Stimulated activated CD4-positive, alpha-beta T cell treated with anti-CD3 and anti-CD28 coated beads, TNF-alpha, amount 100 ng/mL, for 24 hours (primary cell): ENCODE measurements around the gene VWA1.
"Not testable (repeated sequence)": the region's sequence is repeated elsewhere in the genome, so short reads cannot be mapped to it uniquely, and the experiment has no call there.

ENCODE experiments used
- DNase-seq, 3 experiments: peaks; one replicate each; pipeline ENCODE4 v3.0.0-alpha.2; 2020; ENCODE audit warnings: low read depth in 3 of 3

Gene VWA1

DNA sequence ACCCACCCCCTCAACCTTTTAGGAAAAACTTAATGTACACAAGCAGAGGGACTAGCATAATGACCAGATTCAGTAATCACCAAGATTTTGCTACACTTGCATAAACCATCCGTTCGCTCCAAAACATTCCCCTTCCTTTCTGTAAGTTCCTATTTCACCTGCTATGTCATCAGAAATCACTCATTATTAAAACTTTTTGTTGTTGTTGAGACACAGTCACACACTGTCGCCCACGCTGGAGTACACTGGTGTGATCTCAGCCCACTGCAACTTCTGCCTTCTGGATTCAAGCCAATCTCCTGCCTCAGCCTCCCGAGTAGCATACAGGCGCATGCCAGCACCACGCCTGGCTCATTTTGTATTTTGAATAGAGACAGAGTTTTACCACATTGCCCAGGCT is 31.8 kb upstream of the VWA1 start:
- no peak for DNase-seq

- DNase-seq: no peak
Observed at GRCh38 chr1:1406101-1406820, 29.2 kb upstream of the VWA1 start.

DNA sequence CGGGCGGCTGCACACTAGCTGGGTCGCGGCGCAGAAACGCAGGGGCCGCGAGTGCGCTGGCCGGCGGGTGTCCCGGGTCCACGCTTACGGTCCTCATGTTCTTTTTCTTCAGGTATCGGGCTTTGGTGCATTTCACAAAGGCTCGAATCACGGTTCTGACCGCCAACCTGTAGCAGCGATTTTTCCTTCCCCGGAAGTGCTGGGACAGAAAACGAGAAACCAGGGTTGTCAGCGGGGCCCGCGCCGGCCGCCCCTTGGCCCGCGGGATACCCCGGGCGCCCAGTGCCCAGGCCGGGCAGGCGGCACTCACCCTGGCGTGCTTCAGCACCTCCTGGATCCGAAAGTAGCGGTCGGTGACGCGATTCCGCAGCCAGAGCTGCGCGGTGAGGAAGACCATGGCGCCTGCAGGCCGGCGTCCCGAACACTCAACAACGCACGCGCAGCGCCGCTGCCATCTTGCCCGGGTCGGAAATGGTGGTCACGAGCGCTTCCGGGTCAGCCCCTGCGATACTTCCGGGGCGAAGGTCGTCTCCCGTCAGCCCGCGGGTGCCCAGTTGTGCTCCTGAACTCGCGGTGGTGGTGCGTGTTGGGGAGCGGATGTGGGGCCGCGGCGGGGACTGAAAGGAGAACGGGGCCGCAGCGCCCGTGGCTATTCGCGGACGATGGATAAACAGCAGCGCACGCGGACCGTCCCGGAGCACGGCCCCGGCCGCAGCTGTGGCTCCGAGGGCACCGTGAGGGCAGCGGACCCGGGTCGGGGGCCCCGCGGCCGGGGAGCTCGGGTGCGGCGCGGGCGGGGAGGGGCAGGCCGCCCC is 28.5 kb upstream of the VWA1 start, which contains the start of gene MRPL20:
Gene MRPL20, minus strand, starts transcription at position 473 of the 815 bp plus-strand sequence. Its CDS starts 76 bp downstream, at position 397.
- DNase-seq: peak; percentile 93 to 95 (median 93)

DNA sequence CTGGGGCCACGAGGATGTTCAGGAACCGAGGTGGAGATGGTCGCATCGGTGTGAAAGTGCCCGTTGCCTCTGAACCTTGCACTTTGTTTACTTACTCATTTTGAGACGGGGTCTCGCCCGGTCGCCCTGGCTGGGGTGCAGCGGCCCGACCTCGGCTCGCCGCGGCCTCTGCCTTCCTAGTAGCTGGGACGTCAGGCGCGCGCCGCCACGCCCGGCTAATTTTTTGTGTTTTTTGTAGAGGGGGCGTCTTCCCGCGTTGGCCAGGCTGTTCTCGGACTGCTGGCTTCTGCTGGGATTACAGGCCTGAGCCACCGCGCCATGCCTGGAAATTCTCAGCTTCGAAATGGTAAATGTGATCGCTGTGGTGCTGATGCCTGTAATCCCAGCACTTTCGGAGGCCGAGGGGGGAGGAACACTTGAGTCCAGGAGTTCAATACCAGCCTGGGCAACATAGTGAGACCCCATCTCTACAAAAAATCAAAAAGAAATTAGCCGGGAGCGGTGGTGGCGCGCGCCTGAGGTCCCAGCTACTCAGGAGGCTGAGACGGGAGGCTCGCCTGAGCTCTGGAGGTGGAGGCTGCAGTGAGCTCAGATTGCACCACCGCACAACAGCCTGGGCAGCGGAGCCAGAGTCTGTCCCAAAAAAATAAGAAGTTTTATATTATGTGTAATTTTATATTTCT is 27.7 kb upstream of the VWA1 start:
- DNase-seq: no peak

DNA sequence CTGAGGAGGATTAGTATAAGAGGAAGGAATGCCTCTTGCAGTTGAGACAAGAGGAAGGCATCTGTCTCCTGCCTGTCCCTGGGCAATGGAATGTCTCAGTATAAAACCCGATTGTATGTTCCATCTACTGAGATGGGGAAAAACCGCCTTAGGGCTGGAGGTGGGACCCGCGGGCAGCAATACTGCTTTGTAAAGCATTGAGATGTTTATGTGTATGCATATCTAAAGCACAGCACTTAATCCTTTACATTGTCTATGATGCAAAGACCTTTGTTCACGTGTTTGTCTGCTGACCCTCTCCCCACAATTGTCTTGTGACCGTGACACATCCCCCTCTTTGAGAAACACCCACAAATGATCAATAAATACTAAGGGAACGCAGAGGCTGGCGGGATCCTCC is 25.3 kb upstream of the VWA1 start:
- not testable (repeated sequence) for DNase-seq

DNA sequence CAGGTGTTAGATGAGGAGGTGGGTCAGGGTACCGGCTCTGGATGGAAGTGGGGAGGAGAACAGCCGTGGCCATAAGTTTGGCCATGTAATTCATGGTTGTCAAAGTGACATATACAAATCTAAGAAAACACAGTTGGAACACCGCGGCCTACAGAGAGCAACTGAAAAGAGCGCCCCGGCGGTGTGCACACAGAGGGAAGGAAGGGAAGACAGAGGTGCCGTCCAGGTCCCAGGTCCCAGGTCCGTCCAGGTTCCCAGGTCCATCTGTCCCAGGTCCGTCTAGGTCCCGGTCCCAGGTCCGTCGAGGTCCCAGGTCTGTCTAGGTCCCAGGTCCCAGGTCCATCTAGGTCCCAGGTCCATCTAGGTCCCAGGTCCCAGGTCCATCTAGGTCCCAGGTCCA is 23.9 kb upstream of the VWA1 start:
- no peak for DNase-seq

DNA sequence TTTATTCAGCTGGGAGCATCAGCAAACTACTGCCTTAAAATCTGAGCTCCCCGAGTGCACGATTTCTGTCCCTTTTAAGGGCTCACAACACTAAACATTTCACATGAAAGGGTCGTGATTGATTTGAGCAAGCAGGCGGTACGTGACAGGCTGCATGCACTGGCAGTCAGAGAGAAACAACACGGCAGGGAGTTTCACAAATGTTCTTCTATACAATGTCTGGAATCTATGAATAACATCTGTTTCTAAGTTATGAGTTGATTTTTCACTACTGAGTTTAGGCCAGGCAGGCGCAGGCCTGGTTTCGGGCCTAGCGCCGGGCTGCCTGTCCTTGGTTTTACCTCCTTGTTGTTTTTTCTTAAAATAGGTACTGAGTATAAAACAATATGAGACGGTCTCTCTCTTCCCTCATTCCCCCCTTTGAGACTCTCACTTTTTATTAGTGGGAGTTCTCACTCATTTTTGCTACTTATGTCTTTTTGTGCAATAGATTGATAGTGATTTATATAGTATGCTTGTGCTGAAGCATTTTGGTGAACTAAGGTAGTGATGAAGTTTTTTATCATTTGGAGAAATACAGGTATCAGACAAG is 23.1 kb upstream of the VWA1 start:
- not testable (repeated sequence) for DNase-seq

DNA sequence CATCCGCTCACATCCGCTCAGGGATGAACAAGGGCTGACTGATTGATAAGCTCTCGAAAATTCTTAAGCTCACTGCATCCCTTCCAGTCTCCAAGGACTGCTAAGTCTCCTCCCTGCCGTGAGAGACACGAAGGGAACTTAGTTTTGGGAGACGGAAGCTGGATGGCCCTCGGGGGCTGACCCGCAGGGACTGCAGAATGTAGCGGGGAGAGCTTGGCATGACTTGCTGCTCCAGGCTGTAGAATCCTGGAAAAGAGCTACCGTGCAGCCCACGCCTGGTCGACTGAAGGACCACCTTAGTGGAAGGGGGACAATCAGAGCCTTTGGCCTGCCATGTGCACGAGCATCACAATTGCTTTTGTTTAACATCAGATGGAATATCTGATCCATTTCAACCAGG is 19.7 kb upstream of the VWA1 start:
- no peak for DNase-seq

DNA sequence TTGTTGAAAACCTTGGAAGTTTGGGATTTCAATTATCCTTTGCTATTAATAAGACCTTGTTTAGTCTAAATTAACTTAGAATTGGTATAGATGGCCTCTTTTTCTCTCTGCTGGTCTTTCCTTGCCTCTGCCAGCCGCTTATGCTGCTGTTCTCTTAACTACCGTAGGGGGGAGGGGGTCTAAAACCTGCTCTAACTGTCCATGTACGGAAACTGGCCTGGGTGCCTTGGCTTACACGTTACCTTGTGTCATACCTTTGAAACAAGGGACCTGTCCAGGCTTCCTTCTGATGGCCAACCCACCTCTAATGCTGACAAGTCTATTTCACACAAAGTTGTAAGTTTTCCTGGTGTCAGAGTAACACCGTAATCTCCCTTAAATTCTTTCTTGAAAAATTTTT is 18.1 kb upstream of the VWA1 start:
- not testable (repeated sequence) for DNase-seq

GRCh38 chr1:1417825-1418463 is 17.5 kb upstream of the VWA1 start:
- not testable (repeated sequence) for DNase-seq

GRCh38 chr1:1418464-1419362 is 16.8 kb upstream of the VWA1 start:
- DNase-seq: no peak

- DNase-seq: no peak
Observed at GRCh38 chr1:1419363-1419812, 16.1 kb upstream of the VWA1 start.

DNA sequence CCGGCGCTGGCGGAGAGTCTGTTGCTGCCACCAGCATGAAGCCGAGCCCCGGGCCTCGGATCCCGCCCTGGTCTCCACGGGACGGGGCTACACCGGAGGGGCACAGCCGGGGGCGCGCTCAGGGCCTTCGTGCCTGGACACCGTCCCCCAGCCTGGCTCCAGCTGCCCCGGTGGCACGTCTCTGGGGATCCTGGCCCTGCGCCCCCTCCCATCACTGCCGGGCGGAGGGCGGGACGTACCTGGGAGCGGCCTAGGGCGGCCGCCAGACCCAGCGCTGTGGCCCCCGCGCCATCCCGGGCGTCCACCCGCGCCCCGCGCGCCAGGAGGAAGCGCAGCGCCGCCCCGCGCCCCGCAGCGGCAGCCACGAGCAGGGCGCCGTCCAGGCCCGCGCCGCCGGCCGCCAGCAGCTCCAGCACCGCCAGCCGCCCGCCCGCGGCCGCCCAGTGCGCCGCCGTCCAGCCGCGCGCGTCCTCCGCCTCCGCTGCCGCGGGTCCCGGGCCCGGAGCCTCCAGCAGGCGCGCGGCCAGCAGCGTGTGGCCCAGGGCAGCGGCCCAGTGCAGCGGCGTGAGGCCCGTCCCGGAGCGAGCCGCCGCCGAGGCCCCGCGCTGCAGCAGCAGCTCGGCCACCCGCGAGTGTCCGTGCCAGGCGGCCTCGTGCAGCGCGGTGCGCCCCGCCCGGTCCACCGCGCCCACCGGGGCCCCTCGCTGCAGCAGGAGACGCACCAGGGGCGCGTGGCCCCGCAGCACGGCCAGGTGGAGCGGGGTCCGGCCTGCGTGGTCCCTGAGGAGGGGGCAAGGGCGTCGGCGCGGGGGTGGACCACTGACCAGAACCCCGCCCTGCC is 15.5 kb upstream of the VWA1 start:
- no peak for DNase-seq

DNA sequence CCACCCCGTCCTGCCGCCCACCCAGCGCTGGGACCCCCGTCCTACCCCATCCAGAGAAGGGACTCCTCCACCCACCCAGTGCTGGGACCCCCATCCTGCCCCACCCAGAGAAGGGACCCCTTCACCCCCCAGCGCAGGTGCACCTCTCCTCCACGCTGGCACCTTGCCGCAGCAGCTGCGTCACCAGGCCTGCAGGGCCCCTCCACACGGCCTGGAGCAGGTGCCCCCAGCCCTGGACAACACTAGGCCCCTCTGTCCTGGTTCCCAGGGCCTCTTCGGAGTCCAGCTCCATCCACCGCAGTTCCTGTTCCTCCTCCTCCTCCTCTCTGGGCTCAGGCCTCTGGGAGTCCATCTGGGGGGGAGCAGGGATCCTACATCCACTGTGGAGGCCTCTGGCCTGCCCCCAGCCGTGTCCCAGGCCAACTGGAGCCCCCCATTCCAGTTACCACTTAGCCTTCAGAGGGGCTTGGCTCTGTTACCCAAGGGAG is 14.8 kb upstream of the VWA1 start:
- DNase-seq: no peak

DNA sequence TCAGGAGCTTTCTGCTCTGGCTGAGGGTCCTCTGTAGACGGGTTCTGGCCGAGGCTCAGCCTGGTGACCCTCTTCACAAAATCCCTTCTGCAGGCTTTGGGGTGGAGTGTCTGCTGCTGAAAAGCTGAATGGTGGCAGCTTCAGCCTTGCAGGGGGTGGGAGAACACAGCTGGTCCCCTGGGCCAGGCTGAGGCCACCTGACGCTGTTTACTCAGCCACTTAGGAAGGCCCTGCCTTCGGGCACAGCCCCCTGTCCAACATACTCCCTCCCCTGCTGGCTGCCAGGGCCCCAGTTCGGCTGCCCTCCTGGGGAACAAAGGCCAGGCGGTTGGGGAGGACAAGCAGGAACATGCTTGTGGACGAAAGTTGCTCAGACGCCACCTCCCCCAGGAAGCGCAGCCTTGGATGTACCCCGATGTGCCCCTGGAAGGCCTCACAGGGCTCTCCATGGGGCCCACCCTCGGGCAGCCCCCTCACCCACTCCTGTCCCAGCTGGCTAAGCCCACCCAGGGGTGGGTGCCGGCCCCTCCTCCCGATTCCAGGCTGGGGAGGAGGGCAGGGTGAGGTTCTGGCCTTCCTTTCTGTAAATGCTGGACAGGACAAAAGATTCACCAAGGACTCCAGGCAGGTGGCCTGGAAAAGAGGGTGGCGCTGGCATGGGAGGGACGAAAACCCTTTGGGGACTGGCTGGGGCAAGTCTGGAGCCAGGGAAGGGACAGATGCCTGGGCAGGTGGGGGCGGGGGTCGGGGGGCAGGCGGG is 14.2 kb upstream of the VWA1 start, which contains the start of gene ANKRD65:
Gene ANKRD65, minus strand, starts transcription at position 130 of the 760 bp plus-strand sequence. CDS start 271 bp downstream, outside the sequence.
- no peak for DNase-seq

- DNase-seq: no peak
Observed at GRCh38 chr1:1421907-1422464, 13.5 kb upstream of the VWA1 start.

DNA sequence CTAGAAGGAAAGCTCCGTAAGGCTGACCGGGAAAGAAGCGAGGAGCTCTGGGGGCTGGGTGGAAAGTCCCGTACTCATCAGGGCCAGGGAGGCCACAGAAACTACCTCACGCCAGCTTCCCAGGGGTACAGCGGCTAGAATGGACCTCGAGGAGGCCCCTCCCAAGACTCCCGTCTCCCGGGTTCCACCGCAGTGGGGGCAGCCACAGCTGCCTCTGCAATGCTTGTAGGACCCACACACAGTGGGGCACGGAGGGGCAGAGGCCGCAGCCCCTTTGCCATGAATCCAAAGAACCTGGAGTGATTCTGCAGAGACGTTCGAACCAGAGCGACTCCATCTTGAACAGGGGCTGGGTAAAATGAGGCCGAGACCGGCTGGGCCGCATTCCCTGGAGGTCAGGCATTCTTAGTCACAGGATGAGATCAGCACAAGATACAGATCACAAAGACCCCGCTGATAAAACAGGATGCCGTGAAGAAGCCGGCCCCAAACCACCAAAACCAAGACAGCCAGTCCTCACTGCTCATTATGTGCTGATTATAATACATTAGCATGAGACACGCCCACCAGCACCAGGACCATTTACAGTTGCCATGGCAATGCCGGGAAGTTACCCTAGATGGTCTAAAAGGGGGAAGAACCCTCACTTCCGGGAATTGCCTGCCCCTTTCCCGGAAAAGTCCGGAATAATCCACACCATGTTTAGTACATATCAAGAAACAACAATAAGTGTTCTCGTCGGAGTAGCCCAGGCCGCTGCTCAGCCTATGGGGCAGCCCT is 12.8 kb upstream of the VWA1 start:
- DNase-seq: no peak
